Skeletal muscle tissue (tissue), 4 donors: ENCODE measurements around the gene LRP11. TPM values are rescaled to one million over a fixed set of nuclear protein-coding genes. Genes with fewer than 3 reads are reported as not detected.

Experiments
- H3K27ac ChIP-seq: one replicate; pipeline ENCODE4 v1.7.0; 2013; ENCODE audit warnings: mild to moderate bottlenecking, low read depth, low read length, inconsistent platforms
- H3K27me3 ChIP-seq, 3 donors: one replicate each; pipeline ENCODE4 v1.7.0; 2013; ENCODE audit warnings: low read length in 3 of 3; ENCODE audit not compliant: control insufficient read depth in 3 of 3, insufficient read depth in 3 of 3
- H3K36me3 ChIP-seq, 3 donors: one replicate each; pipeline ENCODE4 v1.7.0; 2013; ENCODE audit warnings: low read length in 3 of 3; ENCODE audit not compliant: control insufficient read depth in 3 of 3, insufficient read depth in 3 of 3
- H3K4me1 ChIP-seq, 3 donors: one replicate each; pipeline ENCODE4 v1.7.0; 2013; ENCODE audit warnings: low read length in 3 of 3, mild to moderate bottlenecking in 3 of 3; ENCODE audit not compliant: control insufficient read depth in 3 of 3, insufficient read depth in 3 of 3
- H3K4me3 ChIP-seq, 3 donors: one replicate each; pipeline ENCODE4 v1.7.0; 2013; ENCODE audit warnings: low read length in 3 of 3
- H3K9ac ChIP-seq, 3 donors: one replicate each; pipeline ENCODE4 v1.7.0; 2013; ENCODE audit warnings: low read length in 3 of 3, mild to moderate bottlenecking in 3 of 3, moderate library complexity in 2 of 3, low read depth in 1 of 3
- H3K9me3 ChIP-seq, 3 donors: one replicate each; pipeline ENCODE4 v1.7.0; 2013; ENCODE audit warnings: low read length in 3 of 3; ENCODE audit not compliant: control insufficient read depth in 3 of 3
- total RNA-seq: library from RNA; depleted of rRNA; stranded (reverse); fragments of >200 nt; gene quantifications from one replicate; pipeline ENCODE4 v1.2.3, GENCODE V29; 2014
- donor health status: Osteomylitis.

LRP11 gene
- total RNA-seq, 1 donor from 2014 or later: 15.7 TPM

DNA sequence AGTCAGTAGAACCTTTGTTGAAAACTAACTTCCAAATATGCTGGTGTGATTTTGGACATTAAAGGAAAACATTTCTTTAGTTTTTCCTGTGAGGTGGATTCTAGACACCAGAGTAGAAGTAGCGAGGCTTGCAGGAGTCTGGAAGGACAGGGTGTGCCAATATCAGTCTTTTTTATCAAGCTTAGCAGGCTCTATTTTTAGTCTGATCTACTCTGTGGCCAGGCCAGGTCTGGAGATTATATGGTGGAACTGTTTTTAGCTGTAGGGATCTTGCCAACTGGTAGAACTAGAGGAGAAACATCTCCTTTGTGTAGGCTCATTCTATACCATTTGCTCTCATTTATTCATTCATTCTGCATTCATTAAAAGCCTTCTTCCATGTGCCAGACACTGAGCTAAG is 42.7 kb downstream of the LRP11 start:
- Histone ChIP-seq H3K27ac (peak overlapping the region; percentile 3), H3K36me3 (peaks cover 0 to 9% (median 5%) of the 10 kb centered on the region in 3 donors), H3K4me1 (peaks cover 3 to 8% (median 7%) of the 10 kb centered on the region in 3 donors)

DNA sequence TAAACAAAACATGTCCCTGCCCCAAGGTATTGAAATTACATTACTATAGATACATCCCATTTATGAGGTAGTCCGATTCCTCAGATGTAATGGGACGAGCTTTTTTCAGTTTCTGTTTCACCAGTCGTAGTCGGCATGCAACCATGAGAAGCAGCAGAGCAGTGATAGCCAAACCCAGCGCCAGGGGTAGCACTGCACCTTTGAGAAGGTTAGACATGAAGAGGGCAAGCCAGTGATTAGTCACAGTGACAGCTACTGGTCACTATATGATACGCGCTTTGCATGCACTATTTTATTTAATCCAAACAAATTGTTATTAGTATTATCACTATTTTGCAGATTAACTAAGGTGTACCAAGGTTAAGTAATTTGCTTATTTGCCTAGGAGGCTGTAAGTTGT is 43.7 kb downstream of the LRP11 start:
- no peak overlapping the region for H3K27ac ChIP-seq
- no peaks in the 10 kb centered on the region for H3K27me3 ChIP-seq
- H3K9ac ChIP-seq: no peak overlapping the region
- no peaks in the 10 kb centered on the region for H3K9me3 ChIP-seq
- peaks cover 0 to 5% (median 5%) of the 10 kb centered on the region in 3 donors for H3K36me3 ChIP-seq
- H3K4me1 ChIP-seq: peaks cover 3 to 8% (median 7%) of the 10 kb centered on the region in 3 donors
- no peak overlapping the region for H3K4me3 ChIP-seq

More for the DNA sequence above, 42.7 kb downstream of the LRP11 start:
- Histone ChIP-seq H3K27me3 (no peaks in the 10 kb centered on the region), H3K4me3 (no peak overlapping the region), H3K9ac (peak overlapping the region in 2 of 3 donors; percentile 52 to 59), H3K9me3 (no peaks in the 10 kb centered on the region)

DNA sequence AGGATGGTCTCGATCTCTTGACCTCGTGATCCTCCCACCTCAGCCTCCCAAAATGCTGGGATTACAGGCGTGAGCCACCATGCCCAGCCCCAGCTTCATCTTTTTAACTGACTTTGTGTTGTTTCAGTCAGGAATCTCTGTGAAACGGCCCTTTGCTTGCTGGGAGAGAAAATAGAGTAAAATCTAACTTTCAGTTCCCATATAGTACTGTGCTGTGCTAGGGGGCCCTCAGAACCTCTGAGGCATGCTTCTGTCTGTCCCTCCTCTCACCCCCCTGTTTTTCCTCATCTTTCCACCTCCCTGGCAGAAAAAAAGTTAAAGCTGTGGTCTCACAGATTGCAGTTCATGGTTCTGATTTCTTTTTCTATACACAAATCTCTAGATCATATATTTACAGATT is 48.4 kb downstream of the LRP11 start:
- no peak overlapping the region for H3K27ac ChIP-seq
- no peaks in the 10 kb centered on the region for H3K27me3 ChIP-seq
- no peaks in the 10 kb centered on the region for H3K9me3 ChIP-seq
- H3K36me3 ChIP-seq: peaks cover 2 to 14% (median 13%) of the 10 kb centered on the region in 3 donors
- H3K4me1 ChIP-seq: no peaks in the 10 kb centered on the region
- H3K9ac ChIP-seq: no peak overlapping the region
- H3K4me3 ChIP-seq: no peak overlapping the region

DNA sequence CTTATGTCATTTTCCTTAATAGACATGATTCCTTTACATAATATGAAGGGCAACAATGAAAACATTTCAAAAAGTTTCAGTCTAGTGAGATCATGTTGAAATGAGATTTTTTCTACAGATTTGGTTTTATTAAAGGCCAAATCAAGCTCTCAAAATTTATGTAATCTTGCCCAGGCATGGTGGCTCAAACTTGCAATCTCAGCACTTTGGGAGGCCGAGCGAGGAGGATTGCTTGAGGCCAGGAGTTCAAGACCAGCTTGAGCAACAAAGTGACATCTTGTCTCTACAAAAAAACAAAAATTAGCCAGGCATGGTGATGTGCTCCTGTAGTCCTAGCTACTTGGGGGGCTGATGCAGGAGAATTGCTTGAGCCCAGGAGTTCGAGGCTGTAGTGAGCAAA is 50.8 kb downstream of the LRP11 start:
- Histone ChIP-seq H3K4me1 (no peaks in the 10 kb centered on the region), H3K9ac (no peak overlapping the region), H3K27ac (no peak overlapping the region), H3K4me3 (no peak overlapping the region), H3K9me3 (no peaks in the 10 kb centered on the region), H3K27me3 (no peaks in the 10 kb centered on the region), H3K36me3 (peaks cover 2 to 16% (median 14%) of the 10 kb centered on the region in 3 donors)

DNA sequence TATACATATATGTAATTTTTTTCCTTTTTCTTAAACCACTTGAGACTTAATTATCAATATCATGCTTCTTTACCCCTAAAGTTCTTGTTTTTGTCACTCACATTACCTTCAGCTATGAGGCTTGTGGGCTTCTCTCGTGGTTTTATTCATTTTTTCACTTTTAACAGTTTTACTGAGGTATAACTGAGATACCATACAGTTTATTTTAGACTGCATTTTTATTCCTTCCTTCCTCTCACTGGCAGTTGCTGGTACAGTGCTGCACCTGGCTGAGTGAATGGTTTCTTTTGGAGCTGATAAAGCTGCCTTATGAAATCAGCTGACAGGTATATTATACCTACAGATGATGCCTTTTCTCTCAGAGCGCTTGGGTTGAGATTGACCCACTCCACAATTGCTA is 54.4 kb downstream of the LRP11 start:
- Histone ChIP-seq H3K27ac (no peak overlapping the region), H3K9me3 (no peaks in the 10 kb centered on the region), H3K9ac (no peak overlapping the region), H3K4me3 (no peak overlapping the region), H3K4me1 (no peaks in the 10 kb centered on the region), H3K36me3 (peaks cover 2 to 16% (median 12%) of the 10 kb centered on the region in 3 donors), H3K27me3 (no peaks in the 10 kb centered on the region)

DNA sequence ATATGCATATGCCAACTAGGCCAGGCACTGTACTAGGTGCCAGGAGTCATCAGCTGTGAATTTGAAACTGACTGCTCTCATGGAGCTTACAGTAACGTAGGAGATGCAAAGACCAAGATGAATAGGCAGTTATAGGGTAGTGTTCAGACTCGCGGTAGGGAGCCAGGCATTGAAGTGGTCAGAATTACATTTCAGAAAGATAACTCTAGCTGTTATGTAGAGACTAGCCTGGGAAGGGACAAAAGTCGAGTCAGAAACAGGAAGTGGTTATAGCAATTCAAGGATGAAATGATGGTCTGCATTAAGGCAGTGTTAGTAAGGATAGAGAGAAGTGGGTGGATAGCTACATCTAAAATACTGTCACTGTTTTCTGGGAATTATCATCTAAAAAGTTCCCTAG is 58.0 kb downstream of the LRP11 start:
- Histone ChIP-seq H3K36me3 (peaks cover 3 to 14% (median 7%) of the 10 kb centered on the region in 3 donors), H3K4me1 (no peaks in the 10 kb centered on the region), H3K9me3 (no peaks in the 10 kb centered on the region)

DNA sequence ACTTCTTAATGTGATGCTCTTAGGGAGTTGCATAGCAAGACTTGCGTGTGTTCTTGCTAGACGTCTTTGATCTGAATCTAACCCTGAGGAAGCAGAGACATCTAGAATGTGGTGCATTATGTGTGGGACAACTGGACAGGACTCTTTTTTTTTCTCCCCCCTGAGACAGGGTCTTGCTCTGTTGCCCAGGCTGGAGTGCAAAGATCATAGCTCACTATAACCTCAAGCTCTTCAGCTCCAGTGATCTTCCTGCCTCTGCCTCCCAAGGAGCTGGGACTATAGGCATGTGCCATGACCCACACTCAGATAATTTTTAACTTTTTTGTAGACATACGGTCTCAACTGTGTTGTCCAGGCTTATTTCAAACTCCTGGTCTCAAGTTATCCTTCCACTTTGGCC is 80.6 kb downstream of the LRP11 start:
- H3K9me3 ChIP-seq: no peaks in the 10 kb centered on the region
- H3K9ac ChIP-seq: no peak overlapping the region
- peaks cover 2 to 9% (median 4%) of the 10 kb centered on the region in 3 donors for H3K36me3 ChIP-seq
- H3K27me3 ChIP-seq: no peaks in the 10 kb centered on the region
- H3K27ac ChIP-seq: no peak overlapping the region
- H3K4me3 ChIP-seq: no peak overlapping the region
- H3K4me1 ChIP-seq: peaks cover 0 to 2% (median 0%) of the 10 kb centered on the region in 3 donors

More for the DNA sequence above, 58.0 kb downstream of the LRP11 start:
- H3K27ac ChIP-seq: no peak overlapping the region
- H3K27me3 ChIP-seq: no peaks in the 10 kb centered on the region
- H3K9ac ChIP-seq: no peak overlapping the region
- H3K4me3 ChIP-seq: no peak overlapping the region

DNA sequence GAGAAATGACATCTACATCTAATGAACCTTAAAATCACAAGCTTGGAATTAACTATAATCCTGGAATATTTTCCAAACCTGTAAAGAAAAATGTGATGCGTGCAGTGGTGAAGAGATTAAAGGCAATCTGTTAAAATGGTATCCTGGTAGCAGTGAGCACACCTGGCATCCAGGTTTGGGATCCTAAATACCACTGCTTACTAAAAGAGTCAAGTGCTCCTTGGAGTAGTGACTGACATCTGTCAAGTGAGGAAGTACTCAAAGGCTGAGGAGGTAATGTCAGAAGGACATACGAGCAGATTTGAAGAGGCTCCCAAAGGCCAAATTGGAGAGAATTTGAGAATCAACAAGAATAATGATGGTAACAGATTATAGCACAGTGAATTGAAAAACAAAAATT is 81.8 kb downstream of the LRP11 start:
- H3K9me3 ChIP-seq: no peaks in the 10 kb centered on the region
- peaks cover 0 to 2% (median 0%) of the 10 kb centered on the region in 3 donors for H3K4me1 ChIP-seq
- H3K36me3 ChIP-seq: peaks cover 2 to 9% (median 4%) of the 10 kb centered on the region in 3 donors
- H3K27ac ChIP-seq: no peak overlapping the region
- H3K4me3 ChIP-seq: no peak overlapping the region
- no peaks in the 10 kb centered on the region for H3K27me3 ChIP-seq
- no peak overlapping the region for H3K9ac ChIP-seq

DNA sequence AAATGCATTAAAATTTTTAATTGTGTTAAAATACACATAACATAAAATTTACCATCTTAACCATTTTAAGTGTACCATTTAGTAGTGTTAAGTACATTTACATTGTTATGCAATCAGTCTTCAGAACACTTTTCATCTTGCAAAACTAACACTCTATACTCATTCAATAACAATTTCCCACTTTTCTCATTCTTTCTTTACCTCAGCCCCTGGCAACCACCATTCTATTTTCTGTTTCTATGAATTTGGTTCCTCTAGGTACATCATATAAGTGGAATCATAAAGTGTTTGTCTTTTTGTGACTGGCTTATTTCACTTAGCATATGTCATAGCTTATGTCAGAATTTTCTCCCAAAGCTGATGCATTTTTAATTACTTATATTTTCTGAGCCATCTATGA is 82.4 kb downstream of the LRP11 start:
- no peaks in the 10 kb centered on the region for H3K27me3 ChIP-seq
- H3K36me3 ChIP-seq: peaks cover 2 to 9% (median 4%) of the 10 kb centered on the region in 3 donors
- H3K9ac ChIP-seq: no peak overlapping the region
- no peaks in the 10 kb centered on the region for H3K9me3 ChIP-seq
- peaks cover 0 to 2% (median 0%) of the 10 kb centered on the region in 3 donors for H3K4me1 ChIP-seq
- H3K4me3 ChIP-seq: no peak overlapping the region
- H3K27ac ChIP-seq: no peak overlapping the region

DNA sequence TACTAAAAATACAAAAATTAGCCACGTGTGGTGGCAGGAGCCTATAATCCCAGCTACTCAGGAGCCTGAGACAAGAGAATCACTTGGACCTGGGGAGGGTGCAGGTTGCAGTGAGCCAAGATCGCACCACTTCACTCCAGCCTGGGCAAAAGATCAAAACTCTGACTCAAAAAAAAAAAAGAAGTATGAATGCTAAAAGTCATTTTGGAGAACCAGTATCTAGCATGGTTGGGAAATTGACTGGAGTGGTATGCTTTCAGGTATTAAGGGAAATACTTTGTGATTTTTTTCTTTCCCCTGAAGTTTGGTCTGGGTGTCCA is 84.6 kb downstream of the LRP11 start:
- Histone ChIP-seq H3K9ac (no peak overlapping the region), H3K4me3 (no peak overlapping the region), H3K36me3 (peaks cover 2 to 15% (median 14%) of the 10 kb centered on the region in 3 donors), H3K9me3 (no peaks in the 10 kb centered on the region), H3K27me3 (no peaks in the 10 kb centered on the region), H3K4me1 (peaks cover 0 to 2% (median 0%) of the 10 kb centered on the region in 3 donors), H3K27ac (no peak overlapping the region)
